ENCODE results near the gene SETBP1. TPM values are rescaled to one million over a fixed set of nuclear protein-coding genes. Genes with fewer than 3 reads are reported as not detected.

Gene SETBP1
- total RNA-seq, 1 donor from 2014 or later, result 72.8 TPM

- no peak for ATAC-seq (ENCODE audit: low read depth)
- intact Hi-C loops (cut with micrococcal nuclease), result no loop called here
- no peaks in the 10 kb centered on the region for H3K27me3 Mint-ChIP-seq
- POLR2A ChIA-PET, result interaction anchor here (0.7 to 1.0 kb wide), 2 partner anchors 54 to 263 kb away, joined by 3 read pairs; no protein-coding TSS in a partner anchor
- H3K27ac Mint-ChIP-seq, result no peak overlapping the region
- peaks cover 23% of the 10 kb centered on the region for H3K36me3 Mint-ChIP-seq (ENCODE audit: low read depth)
- no peaks in the 10 kb centered on the region for H3K9me3 Mint-ChIP-seq
- DNase-seq, result no peak
- CTCF ChIA-PET, result no interaction called here
- H3K4me3 Mint-ChIP-seq, result no peak overlapping the region
- peaks cover 43% of the 10 kb centered on the region for H3K4me1 Mint-ChIP-seq
- TF ChIP-seq, protein P1, sequence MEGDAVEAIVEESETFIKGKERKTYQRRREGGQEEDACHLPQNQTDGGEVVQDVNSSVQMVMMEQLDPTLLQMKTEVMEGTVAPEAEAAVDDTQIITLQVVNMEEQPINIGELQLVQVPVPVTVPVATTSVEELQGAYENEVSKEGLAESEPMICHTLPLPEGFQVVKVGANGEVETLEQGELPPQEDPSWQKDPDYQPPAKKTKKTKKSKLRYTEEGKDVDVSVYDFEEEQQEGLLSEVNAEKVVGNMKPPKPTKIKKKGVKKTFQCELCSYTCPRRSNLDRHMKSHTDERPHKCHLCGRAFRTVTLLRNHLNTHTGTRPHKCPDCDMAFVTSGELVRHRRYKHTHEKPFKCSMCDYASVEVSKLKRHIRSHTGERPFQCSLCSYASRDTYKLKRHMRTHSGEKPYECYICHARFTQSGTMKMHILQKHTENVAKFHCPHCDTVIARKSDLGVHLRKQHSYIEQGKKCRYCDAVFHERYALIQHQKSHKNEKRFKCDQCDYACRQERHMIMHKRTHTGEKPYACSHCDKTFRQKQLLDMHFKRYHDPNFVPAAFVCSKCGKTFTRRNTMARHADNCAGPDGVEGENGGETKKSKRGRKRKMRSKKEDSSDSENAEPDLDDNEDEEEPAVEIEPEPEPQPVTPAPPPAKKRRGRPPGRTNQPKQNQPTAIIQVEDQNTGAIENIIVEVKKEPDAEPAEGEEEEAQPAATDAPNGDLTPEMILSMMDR (IDR thresholded peaks at IDR 0.05), result no peak
These were observed 260.8 kb downstream of the SETBP1 start for GRCh38 chr18:44941516-44941915.

GRCh38 chr18:44942073-44942472, 261.4 kb downstream of the SETBP1 start:
- Mint-ChIP-seq H3K9me3 (no peaks in the 10 kb centered on the region), H3K4me3 (no peak overlapping the region), H3K4me1 (peaks cover 43% of the 10 kb centered on the region), H3K27me3 (no peaks in the 10 kb centered on the region), H3K36me3 (ENCODE audit: low read depth) (peaks cover 20% of the 10 kb centered on the region), H3K27ac (peak overlapping the region; percentile 12)
- no peak for ATAC-seq (ENCODE audit: low read depth)
- TF ChIP-seq, protein P1 (IDR thresholded peaks at IDR 0.05), result no peak
- intact Hi-C loops (cut with micrococcal nuclease), result no loop called here
- POLR2A ChIA-PET, result interaction anchor here (0.7 to 1.0 kb wide), 2 partner anchors 55 to 263 kb away, joined by 3 read pairs; no protein-coding TSS in a partner anchor
- CTCF ChIA-PET, result no interaction called here
- DNase-seq, result no peak

GRCh38 chr18:44943311-44943881, 262.7 kb downstream of the SETBP1 start:
- no peak for ATAC-seq (ENCODE audit: low read depth)
- H3K27ac Mint-ChIP-seq, result no peak overlapping the region
- peaks cover 38% of the 10 kb centered on the region for H3K4me1 Mint-ChIP-seq
- TF ChIP-seq, protein P1 (IDR thresholded peaks at IDR 0.05), result no peak
- no peaks in the 10 kb centered on the region for H3K9me3 Mint-ChIP-seq
- H3K4me3 Mint-ChIP-seq, result no peak overlapping the region
- POLR2A ChIA-PET, result interaction anchor here (0.7 kb wide), 1 partner anchor 17 kb away, joined by 3 read pairs; no protein-coding TSS in a partner anchor
- intact Hi-C loops (cut with micrococcal nuclease), result no loop called here
- DNase-seq, result no peak
- CTCF ChIA-PET, result interaction anchor here (0.8 kb wide), 1 partner anchor 269 kb away, joined by 3 read pairs; no protein-coding TSS in a partner anchor
- peaks cover 17% of the 10 kb centered on the region for H3K36me3 Mint-ChIP-seq (ENCODE audit: low read depth)
- H3K27me3 Mint-ChIP-seq, result no peaks in the 10 kb centered on the region

DNA sequence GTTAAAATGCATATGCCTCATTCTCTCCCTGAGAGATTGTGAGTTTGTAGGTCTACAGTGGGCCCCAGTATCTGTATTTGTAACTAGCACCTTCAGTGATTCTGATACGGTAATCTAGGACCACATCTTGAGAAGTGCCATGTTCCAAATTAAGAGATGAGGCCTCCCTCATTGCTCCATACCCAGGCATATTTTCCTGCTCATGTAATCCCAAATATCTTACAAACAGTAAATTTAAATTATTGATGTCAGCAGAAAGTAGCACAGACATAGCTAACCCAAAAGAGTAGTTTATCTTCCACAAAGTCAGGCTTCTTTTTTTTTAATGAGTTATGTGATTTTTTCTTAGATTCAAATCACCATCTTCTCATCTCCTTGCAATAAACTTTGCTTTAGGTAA, 263.8 kb downstream of the SETBP1 start:
- Mint-ChIP-seq H3K9me3 (no peaks in the 10 kb centered on the region), H3K36me3 (ENCODE audit: low read depth) (peaks cover 16% of the 10 kb centered on the region), H3K4me3 (no peak overlapping the region), H3K27me3 (no peaks in the 10 kb centered on the region), H3K4me1 (peaks cover 27% of the 10 kb centered on the region), H3K27ac (no peak overlapping the region)
- ATAC-seq (ENCODE audit: low read depth), result no peak
- intact Hi-C loops (cut with micrococcal nuclease), result no loop called here
- TF ChIP-seq, protein P1 (IDR thresholded peaks at IDR 0.05), result no peak
- POLR2A ChIA-PET, result interaction anchor here (0.6 kb wide), 1 partner anchor 19 kb away, joined by 5 read pairs; no protein-coding TSS in a partner anchor
- CTCF ChIA-PET, result interaction anchor here (0.6 kb wide), 1 partner anchor 261 kb away, joined by 5 read pairs; no protein-coding TSS in a partner anchor
- DNase-seq, result no peak

GRCh38 chr18:44945888-44946401, 265.3 kb downstream of the SETBP1 start:
- ATAC-seq (ENCODE audit: low read depth) (no peak), DNase-seq (no peak)
- no peaks in the 10 kb centered on the region for H3K9me3 Mint-ChIP-seq
- intact Hi-C loops (cut with micrococcal nuclease), result no loop called here
- H3K36me3 Mint-ChIP-seq (ENCODE audit: low read depth), result peaks cover 25% of the 10 kb centered on the region
- CTCF ChIA-PET, result no interaction called here
- POLR2A ChIA-PET, result no interaction called here
- H3K4me3 Mint-ChIP-seq, result no peak overlapping the region
- H3K27ac Mint-ChIP-seq, result no peak overlapping the region
- H3K27me3 Mint-ChIP-seq, result no peaks in the 10 kb centered on the region
- peaks cover 18% of the 10 kb centered on the region for H3K4me1 Mint-ChIP-seq
- TF ChIP-seq, protein P1 (IDR thresholded peaks at IDR 0.05), result no peak
